Stimulated activated naive CD8-positive, alpha-beta T cell treated with anti-CD3 and anti-CD28 coated beads, Interleukin-15, amount 100 ng/mL, for 72 hours (primary cell): ENCODE measurements around the gene ZNF385B.
A peak's percentile ranks its signal among the peaks of the same experiment; 100 is the strongest.
"Not testable (repeated sequence)": the region's sequence is repeated elsewhere in the genome, so short reads cannot be mapped to it uniquely, and the experiment has no call there.

Experiments
- ATAC-seq: fragments of 150-1000 bp; cut with Tn5 transposase; 2 replicates; pipeline ENCODE4 v1.10.0; 2021; ENCODE audit warnings: mild to moderate bottlenecking, moderate library complexity
- DNase-seq, 2 donors: peaks; one replicate each; pipeline ENCODE4 v3.0.0; 2021 to 2022
- H3K27ac Mint-ChIP-seq, 2 donors: one replicate each; pipeline ENCODE4 v1.8.0; 2022; ENCODE audit warnings: mild to moderate bottlenecking in 2 of 2, mixed read lengths in 2 of 2, moderate library complexity in 2 of 2
- H3K27me3 Mint-ChIP-seq: one replicate; pipeline ENCODE4 v1.8.0; 2022; ENCODE audit warnings: mixed read lengths
- H3K4me1 Mint-ChIP-seq: one replicate; pipeline ENCODE4 v1.8.0; 2022; ENCODE audit warnings: mild to moderate bottlenecking, mixed read lengths
- H3K4me3 Mint-ChIP-seq, 2 donors: one replicate each; pipeline ENCODE4 v1.8.0; 2022; ENCODE audit warnings: mild to moderate bottlenecking in 2 of 2, mixed read lengths in 2 of 2, moderate library complexity in 1 of 2
- H3K9me3 Mint-ChIP-seq, 2 donors: one replicate each; pipeline ENCODE4 v1.8.0; 2022; ENCODE audit warnings: mixed read lengths in 2 of 2

The ZNF385B gene

GRCh38 chr2:179661986-179662385 is 199.4 kb downstream of the ZNF385B start:
- H3K4me1 Mint-ChIP-seq: no peaks in the 10 kb centered on the region
- H3K4me3 Mint-ChIP-seq: no peak overlapping the region
- H3K27ac Mint-ChIP-seq: no peak overlapping the region
- no peak for ATAC-seq
- no peak for DNase-seq
- no peaks in the 10 kb centered on the region for H3K9me3 Mint-ChIP-seq
- no peaks in the 10 kb centered on the region for H3K27me3 Mint-ChIP-seq

- no peak for ATAC-seq
- H3K27ac Mint-ChIP-seq: no peak overlapping the region
- no peaks in the 10 kb centered on the region for H3K9me3 Mint-ChIP-seq
These were observed 204.3 kb downstream of the ZNF385B start for GRCh38 chr2:179657068-179657595.

GRCh38 chr2:179655627-179656026 is 205.8 kb downstream of the ZNF385B start:
- H3K27me3 Mint-ChIP-seq: no peaks in the 10 kb centered on the region
- H3K9me3 Mint-ChIP-seq: no peaks in the 10 kb centered on the region
- H3K4me3 Mint-ChIP-seq: no peak overlapping the region
- no peak for ATAC-seq
- H3K4me1 Mint-ChIP-seq: no peaks in the 10 kb centered on the region
- no peak overlapping the region for H3K27ac Mint-ChIP-seq
- DNase-seq: no peak

More at GRCh38 chr2:179657068-179657595, 204.3 kb downstream of the ZNF385B start:
- no peak for DNase-seq
- Mint-ChIP-seq H3K27me3 (no peaks in the 10 kb centered on the region), H3K4me3 (no peak overlapping the region), H3K4me1 (no peaks in the 10 kb centered on the region)

GRCh38 chr2:179654806-179655205 is 206.6 kb downstream of the ZNF385B start:
- H3K4me1 Mint-ChIP-seq: no peaks in the 10 kb centered on the region
- no peak overlapping the region for H3K27ac Mint-ChIP-seq
- ATAC-seq (no peak), DNase-seq (no peak)
- H3K9me3 Mint-ChIP-seq: no peaks in the 10 kb centered on the region
- no peaks in the 10 kb centered on the region for H3K27me3 Mint-ChIP-seq
- H3K4me3 Mint-ChIP-seq: no peak overlapping the region

- DNase-seq (no peak), ATAC-seq (no peak)
- H3K4me3 Mint-ChIP-seq: no peak overlapping the region
- H3K9me3 Mint-ChIP-seq: no peaks in the 10 kb centered on the region
- H3K27me3 Mint-ChIP-seq: no peaks in the 10 kb centered on the region
- no peak overlapping the region for H3K27ac Mint-ChIP-seq
- H3K4me1 Mint-ChIP-seq: no peaks in the 10 kb centered on the region
These were observed 209.1 kb downstream of the ZNF385B start for GRCh38 chr2:179652296-179652695.

GRCh38 chr2:179650420-179650819 is 211.0 kb downstream of the ZNF385B start:
- Mint-ChIP-seq H3K4me1 (no peaks in the 10 kb centered on the region), H3K27me3 (no peaks in the 10 kb centered on the region), H3K9me3 (no peaks in the 10 kb centered on the region), H3K4me3 (no peak overlapping the region), H3K27ac (no peak overlapping the region)
- ATAC-seq (no peak), DNase-seq (no peak)

- no peak overlapping the region for H3K4me3 Mint-ChIP-seq
- no peak for DNase-seq
- no peaks in the 10 kb centered on the region for H3K4me1 Mint-ChIP-seq
- H3K27me3 Mint-ChIP-seq: no peaks in the 10 kb centered on the region
- no peaks in the 10 kb centered on the region for H3K9me3 Mint-ChIP-seq
- H3K27ac Mint-ChIP-seq: peak overlapping the region in 1 of 2 donors; percentile 35
- no peak for ATAC-seq
These were observed 214.4 kb downstream of the ZNF385B start for GRCh38 chr2:179646862-179647587.

- Mint-ChIP-seq H3K4me3 (no peak overlapping the region), H3K9me3 (no peaks in the 10 kb centered on the region), H3K27me3 (no peaks in the 10 kb centered on the region), H3K4me1 (no peaks in the 10 kb centered on the region), H3K27ac (no peak overlapping the region)
- ATAC-seq (no peak), DNase-seq (no peak)
These were observed 215.1 kb downstream of the ZNF385B start for GRCh38 chr2:179646173-179646769.

- H3K4me3 Mint-ChIP-seq: no peak overlapping the region
- no peaks in the 10 kb centered on the region for H3K4me1 Mint-ChIP-seq
- no peak for DNase-seq
- ATAC-seq: no peak
- H3K27me3 Mint-ChIP-seq: no peaks in the 10 kb centered on the region
- H3K9me3 Mint-ChIP-seq: no peaks in the 10 kb centered on the region
- no peak overlapping the region for H3K27ac Mint-ChIP-seq
These were observed 216.4 kb downstream of the ZNF385B start for GRCh38 chr2:179645047-179645446.

- no peaks in the 10 kb centered on the region for H3K27me3 Mint-ChIP-seq
- no peaks in the 10 kb centered on the region for H3K9me3 Mint-ChIP-seq
- no peak overlapping the region for H3K27ac Mint-ChIP-seq
- no peak for ATAC-seq
- H3K4me3 Mint-ChIP-seq: no peak overlapping the region
- no peaks in the 10 kb centered on the region for H3K4me1 Mint-ChIP-seq
- no peak for DNase-seq
These were observed 218.9 kb downstream of the ZNF385B start for GRCh38 chr2:179642462-179642861.

- no peaks in the 10 kb centered on the region for H3K27me3 Mint-ChIP-seq
- H3K27ac Mint-ChIP-seq: no peak overlapping the region
- no peaks in the 10 kb centered on the region for H3K9me3 Mint-ChIP-seq
- no peaks in the 10 kb centered on the region for H3K4me1 Mint-ChIP-seq
- ATAC-seq (no peak), DNase-seq (no peak)
- H3K4me3 Mint-ChIP-seq: no peak overlapping the region
These were observed 224.4 kb downstream of the ZNF385B start for GRCh38 chr2:179636995-179637394.

- ATAC-seq: no peak
- Mint-ChIP-seq H3K9me3 (no peaks in the 10 kb centered on the region), H3K4me1 (no peaks in the 10 kb centered on the region), H3K27me3 (no peaks in the 10 kb centered on the region), H3K4me3 (no peak overlapping the region), H3K27ac (no peak overlapping the region)
- DNase-seq: no peak
These were observed 225.1 kb downstream of the ZNF385B start for GRCh38 chr2:179636100-179636980.

GRCh38 chr2:179631769-179632385 is 229.5 kb downstream of the ZNF385B start:
- H3K4me3 Mint-ChIP-seq: not testable (repeated sequence)

GRCh38 chr2:179629776-179630175 is 231.6 kb downstream of the ZNF385B start:
- not testable (repeated sequence) for H3K4me3 Mint-ChIP-seq, H3K9me3 Mint-ChIP-seq, H3K4me1 Mint-ChIP-seq, H3K27me3 Mint-ChIP-seq, DNase-seq, H3K27ac Mint-ChIP-seq, ATAC-seq

More at GRCh38 chr2:179631769-179632385, 229.5 kb downstream of the ZNF385B start:
- DNase-seq, H3K9me3 Mint-ChIP-seq, H3K27ac Mint-ChIP-seq, H3K27me3 Mint-ChIP-seq, H3K4me1 Mint-ChIP-seq, ATAC-seq: not testable (repeated sequence)

GRCh38 chr2:179626261-179626660 is 235.2 kb downstream of the ZNF385B start:
- Mint-ChIP-seq H3K27me3 (peaks cover under 1% of the 10 kb centered on the region), H3K4me3 (no peak overlapping the region), H3K4me1 (no peaks in the 10 kb centered on the region), H3K9me3 (no peaks in the 10 kb centered on the region), H3K27ac (no peak overlapping the region)
- DNase-seq (no peak), ATAC-seq (no peak)
